ENCODE measurements around the gene CYP8B1. TPM values are rescaled to one million over a fixed set of nuclear protein-coding genes. Genes with fewer than 3 reads are reported as not detected.

Gene CYP8B1
- total RNA-seq: not detected
- not detected for polyA plus RNA-seq (ENCODE audit: insufficient read depth, low read depth, low replicate concordance)
- long read RNA-seq, donor 1, partial matches to known transcripts: 0 of 1 reads
- long read RNA-seq, donor 1, other reads (novel, unspliced or antisense): 0 of 1 reads
- long read RNA-seq, donor 2, partial matches to known transcripts: 0 of 1 reads
- long read RNA-seq, donor 2, other reads (novel, unspliced or antisense): 0 of 1 reads

- no peaks in the 10 kb centered on the region for H3K9me3 ChIP-seq
- no peak for DNase-seq
- no peaks in the 10 kb centered on the region for H3K36me3 ChIP-seq (ENCODE audit: low read depth, missing control alignments)
- no peak within 1 kb of the TSS for H3K27ac ChIP-seq
- H3K27me3 ChIP-seq: no peaks in the 10 kb centered on the region
- intact Hi-C loops (cut with DNase I; ENCODE audit: low total_unique reads): no loop called here
- H3K4me3 ChIP-seq: no peak within 1 kb of the TSS
- TF ChIP-seq CTCF (IDR thresholded peaks at IDR 0.05) (no peak), POLR2A (IDR thresholded peaks at IDR 0.05) (no peak)
- 73 to 81% methylated on average over 13 of the region's 13 CpGs for WGBS, 2 donors
- H3K4me1 ChIP-seq: peaks cover 8% of the 10 kb centered on the region
Observed at GRCh38 chr3:42875325-42876151, at the start of gene CYP8B1. Gene CYP8B1 (minus strand): TSS chr3:42875879. CDS start chr3:42875816, 63 bp downstream.

- intact Hi-C loops (cut with DNase I; ENCODE audit: low total_unique reads): no loop called here
- Histone ChIP-seq H3K27ac (no peak overlapping the region), H3K27me3 (no peaks in the 10 kb centered on the region), H3K4me1 (no peaks in the 10 kb centered on the region), H3K4me3 (no peak overlapping the region), H3K9me3 (no peaks in the 10 kb centered on the region), H3K36me3 (ENCODE audit: low read depth, missing control alignments) (no peaks in the 10 kb centered on the region)
- no peak for DNase-seq
- WGBS, 2 donors: 97 to 98% methylated on average over 4 of the region's 4 CpGs
- no peak for TF ChIP-seq POLR2A (IDR thresholded peaks at IDR 0.05)
- TF ChIP-seq CTCF (IDR thresholded peaks at IDR 0.05): no peak
Observed at GRCh38 chr3:42923606-42924005, 47.9 kb upstream of the CYP8B1 start.

GRCh38 chr3:42914771-42915515 lies 39.3 kb upstream of the CYP8B1 start:
- no peak for DNase-seq
- Histone ChIP-seq H3K9me3 (no peaks in the 10 kb centered on the region), H3K27ac (no peak overlapping the region), H3K4me3 (no peak overlapping the region), H3K27me3 (no peaks in the 10 kb centered on the region), H3K4me1 (no peaks in the 10 kb centered on the region), H3K36me3 (ENCODE audit: low read depth, missing control alignments) (no peaks in the 10 kb centered on the region)
- 96% methylated on average over 8 of the region's 8 CpGs for WGBS, 2 donors
- intact Hi-C loops (cut with DNase I; ENCODE audit: low total_unique reads): no loop called here
- TF ChIP-seq CTCF (IDR thresholded peaks at IDR 0.05) (no peak), POLR2A (IDR thresholded peaks at IDR 0.05) (no peak)

GRCh38 chr3:42911551-42911950 lies 35.9 kb upstream of the CYP8B1 start:
- Histone ChIP-seq H3K4me3 (no peak overlapping the region), H3K36me3 (ENCODE audit: low read depth, missing control alignments) (no peaks in the 10 kb centered on the region), H3K9me3 (no peaks in the 10 kb centered on the region), H3K27ac (no peak overlapping the region), H3K4me1 (peaks cover 5% of the 10 kb centered on the region), H3K27me3 (no peaks in the 10 kb centered on the region)
- TF ChIP-seq POLR2A (IDR thresholded peaks at IDR 0.05) (no peak), CTCF (IDR thresholded peaks at IDR 0.05) (no peak)
- DNase-seq: no peak
- WGBS, 2 donors: 97% methylated on average over 2 of the region's 2 CpGs
- intact Hi-C loops (cut with DNase I; ENCODE audit: low total_unique reads): no loop called here
